Measurements from ENCODE around the gene POU2F2.

The POU2F2 gene

GRCh38 chr19:42079886-42080763, 52.1 kb downstream of the POU2F2 start:
- DNase-seq (ENCODE audit: low spot score), result no peak

GRCh38 chr19:42079276-42079669, 53.0 kb downstream of the POU2F2 start:
- DNase-seq (ENCODE audit: low spot score), result no peak

- no peak for DNase-seq (ENCODE audit: low spot score)
These were observed 53.5 kb downstream of the POU2F2 start for GRCh38 chr19:42078538-42079275.

- DNase-seq (ENCODE audit: low spot score), result no peak
These were observed 54.2 kb downstream of the POU2F2 start for GRCh38 chr19:42078058-42078457.

GRCh38 chr19:42076380-42076944, 55.8 kb downstream of the POU2F2 start:
- peak; percentile 66 for DNase-seq (ENCODE audit: low spot score)

GRCh38 chr19:42075616-42076379, 56.4 kb downstream of the POU2F2 start, which contains the start of gene ZNF574:
TSS of gene ZNF574 (plus strand) at chr19:42076166. CDS start at chr19:42078607, 2,441 bp downstream.
- peak; percentile 100 for DNase-seq (ENCODE audit: low spot score)

GRCh38 chr19:42075364-42075615, 57.0 kb downstream of the POU2F2 start:
- DNase-seq (ENCODE audit: low spot score), result no peak

GRCh38 chr19:42074513-42075363, 57.5 kb downstream of the POU2F2 start:
- DNase-seq (ENCODE audit: low spot score), result no peak

GRCh38 chr19:42071247-42071646, 61.0 kb downstream of the POU2F2 start:
- no peak for DNase-seq (ENCODE audit: low spot score)

- no peak for DNase-seq (ENCODE audit: low spot score)
These were observed 62.5 kb downstream of the POU2F2 start, which contains the start of gene GRIK5 for GRCh38 chr19:42069619-42070351. TSS of gene GRIK5 (minus strand) at chr19:42070206. CDS start at chr19:42065770, 4,436 bp downstream.

GRCh38 chr19:42068756-42069571, 63.3 kb downstream of the POU2F2 start:
- DNase-seq (ENCODE audit: low spot score), result no peak

- DNase-seq (ENCODE audit: low spot score), result no peak
These were observed 63.9 kb downstream of the POU2F2 start for GRCh38 chr19:42068361-42068755.

GRCh38 chr19:42067315-42067888, 64.8 kb downstream of the POU2F2 start:
- DNase-seq (ENCODE audit: low spot score), result no peak

- DNase-seq (ENCODE audit: low spot score), result peak; percentile 44
These were observed 66.0 kb downstream of the POU2F2 start for GRCh38 chr19:42066075-42066754.

GRCh38 chr19:42065511-42065910, 66.7 kb downstream of the POU2F2 start:
- no peak for DNase-seq (ENCODE audit: low spot score)

GRCh38 chr19:42065051-42065450, 67.2 kb downstream of the POU2F2 start:
- DNase-seq (ENCODE audit: low spot score), result no peak

- no peak for DNase-seq (ENCODE audit: low spot score)
These were observed 67.8 kb downstream of the POU2F2 start for GRCh38 chr19:42064432-42064831.

- no peak for DNase-seq (ENCODE audit: low spot score)
These were observed 69.9 kb downstream of the POU2F2 start for GRCh38 chr19:42062381-42062780.

- no peak for DNase-seq (ENCODE audit: low spot score)
These were observed 72.1 kb downstream of the POU2F2 start for GRCh38 chr19:42060117-42060516.

All from NAMALWA (cell line).